ENCODE data around the gene TMEM154.

DNA sequence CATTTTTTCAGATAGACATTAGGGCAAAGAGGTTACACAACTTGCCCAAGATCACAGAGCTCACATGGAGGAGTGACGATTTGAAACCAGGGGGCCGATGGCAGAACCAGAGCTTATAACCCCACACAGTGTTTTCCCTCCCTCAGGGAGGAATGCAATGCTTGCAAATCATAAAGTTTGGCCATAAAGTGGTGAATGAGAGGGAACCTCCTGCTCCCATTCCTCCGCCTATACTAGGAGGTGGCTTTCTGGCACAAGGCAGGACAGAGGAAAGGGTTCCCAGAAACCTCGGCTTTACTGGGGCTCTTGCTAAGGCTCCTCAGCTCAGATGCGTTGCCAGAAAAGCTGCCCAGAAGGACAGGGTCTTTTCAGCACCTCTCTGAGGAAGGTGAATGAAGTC, 19.3 kb downstream of the TMEM154 start:
- TF ChIP-seq, protein P1, sequence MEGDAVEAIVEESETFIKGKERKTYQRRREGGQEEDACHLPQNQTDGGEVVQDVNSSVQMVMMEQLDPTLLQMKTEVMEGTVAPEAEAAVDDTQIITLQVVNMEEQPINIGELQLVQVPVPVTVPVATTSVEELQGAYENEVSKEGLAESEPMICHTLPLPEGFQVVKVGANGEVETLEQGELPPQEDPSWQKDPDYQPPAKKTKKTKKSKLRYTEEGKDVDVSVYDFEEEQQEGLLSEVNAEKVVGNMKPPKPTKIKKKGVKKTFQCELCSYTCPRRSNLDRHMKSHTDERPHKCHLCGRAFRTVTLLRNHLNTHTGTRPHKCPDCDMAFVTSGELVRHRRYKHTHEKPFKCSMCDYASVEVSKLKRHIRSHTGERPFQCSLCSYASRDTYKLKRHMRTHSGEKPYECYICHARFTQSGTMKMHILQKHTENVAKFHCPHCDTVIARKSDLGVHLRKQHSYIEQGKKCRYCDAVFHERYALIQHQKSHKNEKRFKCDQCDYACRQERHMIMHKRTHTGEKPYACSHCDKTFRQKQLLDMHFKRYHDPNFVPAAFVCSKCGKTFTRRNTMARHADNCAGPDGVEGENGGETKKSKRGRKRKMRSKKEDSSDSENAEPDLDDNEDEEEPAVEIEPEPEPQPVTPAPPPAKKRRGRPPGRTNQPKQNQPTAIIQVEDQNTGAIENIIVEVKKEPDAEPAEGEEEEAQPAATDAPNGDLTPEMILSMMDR (IDR thresholded peaks at IDR 0.05) = no peak
- no peak for TF ChIP-seq POLR2A (IDR thresholded peaks at IDR 0.05)

Measured in transverse colon (tissue), 3 donors.